Stimulated activated CD4-positive, alpha-beta T cell treated with anti-CD3 and anti-CD28 coated beads, Interleukin-2, amount 100 ng/mL, for 4 hours (primary cell): ENCODE measurements around the gene POLR1D.

Source experiments
- DNase-seq: peaks from one replicate; pipeline ENCODE4 v3.0.0-alpha.2; 2020; ENCODE audit warnings: low read depth

POLR1D gene

GRCh38 chr13:27621366-27622101, at the start of gene POLR1D:
POLR1D (plus strand) TSS chr13:27621892; CDS start chr13:27621984, 92 bp downstream.
- peak; percentile 78 for DNase-seq

DNA sequence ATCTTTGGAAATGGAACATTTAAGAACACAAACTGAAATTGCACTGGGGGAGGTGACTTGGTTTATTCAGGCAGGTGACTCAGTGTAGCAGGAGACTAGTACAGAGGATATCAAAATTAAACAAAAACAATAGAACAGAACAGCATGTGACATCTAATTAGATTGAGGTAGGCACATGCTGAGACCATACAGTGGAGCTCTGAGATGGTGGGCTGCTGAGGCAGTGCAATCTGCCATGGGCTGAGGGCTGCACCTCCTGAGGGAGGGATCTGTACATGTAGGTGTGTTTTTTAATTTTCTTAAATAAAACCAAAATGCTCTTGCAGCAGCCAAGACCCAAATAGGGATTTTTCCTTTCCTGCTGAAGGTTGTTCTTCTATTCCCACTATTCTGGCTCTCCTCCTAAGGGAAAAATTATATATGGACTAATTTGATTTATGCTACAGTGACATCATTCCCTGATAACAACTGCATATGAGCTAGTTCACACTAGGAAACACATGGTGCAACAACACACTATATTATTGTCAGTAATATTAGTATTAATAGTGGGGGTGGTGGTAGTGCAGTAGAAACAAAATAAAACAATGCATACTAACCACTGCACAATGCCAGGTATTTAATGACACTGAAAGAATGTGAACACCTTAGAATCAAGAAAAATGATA, 49.3 kb upstream of the POLR1D start:
- no peak for DNase-seq

DNA sequence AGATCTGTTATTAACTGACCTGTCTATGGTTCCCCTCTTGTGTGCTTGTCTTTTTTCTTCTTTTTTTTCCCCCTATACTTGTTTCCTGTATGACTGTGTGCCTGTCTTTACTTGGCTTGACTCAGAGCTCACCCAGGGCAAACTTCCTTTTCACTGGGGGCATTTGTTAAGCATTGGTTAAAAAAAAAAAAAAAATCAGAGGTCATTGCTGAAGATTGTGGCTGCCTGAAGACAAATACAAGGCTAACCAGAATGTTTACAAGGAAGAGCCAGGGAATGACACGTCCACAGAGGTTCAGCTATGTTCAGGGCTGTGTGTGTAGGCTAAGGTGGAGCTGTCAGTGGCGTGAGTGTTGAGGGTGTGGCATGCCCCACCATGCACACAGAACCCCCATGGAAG, 48.4 kb upstream of the POLR1D start:
- DNase-seq = no peak

DNA sequence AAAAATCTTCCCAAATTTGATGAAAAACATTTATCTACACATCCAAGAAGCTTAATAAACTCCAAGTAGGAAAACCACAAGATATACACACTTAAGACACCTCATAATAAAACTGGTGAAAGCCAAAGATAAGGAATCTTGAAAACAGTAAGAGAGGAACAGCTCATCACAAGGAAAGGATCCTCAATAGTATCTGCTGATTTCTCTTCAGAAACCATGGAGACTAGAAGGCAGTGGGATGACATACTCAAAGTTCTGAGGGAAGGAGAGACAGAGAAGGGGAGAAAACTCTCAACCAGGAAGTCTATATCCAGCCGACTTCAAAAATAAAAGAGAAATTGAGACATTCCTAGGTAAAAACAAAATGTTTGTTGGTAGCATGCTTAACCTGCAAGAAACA, 47.0 kb upstream of the POLR1D start:
- DNase-seq = no peak

DNA sequence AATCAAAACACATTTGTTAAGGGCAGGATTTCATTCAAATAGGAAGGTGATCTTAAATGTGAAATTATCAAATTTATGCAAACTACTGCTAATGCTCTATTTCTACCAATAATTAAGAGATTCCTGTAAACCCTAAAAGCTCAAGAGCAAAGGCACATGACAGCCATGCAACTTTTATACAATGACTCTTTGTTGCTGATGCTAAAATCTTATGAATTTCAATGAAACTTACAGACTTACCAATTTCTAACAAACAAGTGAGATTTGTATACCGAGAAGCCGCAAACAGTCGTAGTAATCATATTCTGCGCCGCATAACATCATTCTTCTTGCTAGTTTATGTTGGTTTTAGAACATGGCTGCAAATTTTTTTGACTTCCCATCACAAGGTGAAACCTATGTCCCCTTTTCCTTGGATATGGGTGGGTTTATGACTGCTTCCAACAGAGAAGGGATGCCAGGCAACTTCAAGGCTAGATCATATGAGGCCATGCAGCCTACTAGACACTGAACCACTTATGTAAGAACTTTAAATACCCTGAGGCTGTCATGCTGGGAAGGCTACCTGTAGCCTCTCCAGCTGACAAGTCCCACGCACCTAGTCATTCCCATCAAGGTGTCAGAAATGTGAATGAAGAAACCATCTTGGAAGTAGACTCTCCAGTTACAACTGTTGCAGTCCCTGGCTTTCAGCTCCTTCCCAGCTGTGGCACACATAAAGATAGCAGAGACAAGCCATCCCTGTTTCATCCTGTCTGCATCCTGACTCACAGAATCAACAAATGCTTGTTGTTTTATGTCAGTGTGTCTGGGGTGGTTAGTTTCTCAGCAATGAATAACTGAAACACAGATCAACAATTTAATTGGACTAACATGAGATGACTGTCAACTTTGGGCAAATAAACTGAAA, 43.3 kb upstream of the POLR1D start:
- no peak for DNase-seq

GRCh38 chr13:27583645-27584044, 38.0 kb upstream of the POLR1D start:
- no peak for DNase-seq

GRCh38 chr13:27587095-27587746, 34.5 kb upstream of the POLR1D start:
- DNase-seq = no peak

DNA sequence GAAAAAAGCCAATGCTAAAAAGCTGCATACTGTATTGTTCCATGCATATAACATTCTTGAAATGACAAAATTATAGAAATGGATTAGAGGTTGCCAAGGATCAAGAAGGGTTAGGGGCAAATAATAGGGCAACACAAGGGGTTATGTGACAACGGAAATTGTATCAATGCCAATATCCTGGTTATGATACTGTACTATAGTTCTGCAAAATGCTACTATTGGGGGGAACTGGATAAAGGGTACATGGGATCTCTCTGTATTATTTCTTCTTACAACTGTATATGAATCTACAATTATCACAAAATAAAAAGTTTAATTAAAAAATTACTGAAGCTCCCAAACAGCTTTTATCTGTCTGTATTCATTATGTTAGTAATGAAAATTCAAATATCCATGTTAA, 33.3 kb upstream of the POLR1D start:
- DNase-seq = no peak

GRCh38 chr13:27592865-27593264, 28.8 kb upstream of the POLR1D start:
- no peak for DNase-seq

DNA sequence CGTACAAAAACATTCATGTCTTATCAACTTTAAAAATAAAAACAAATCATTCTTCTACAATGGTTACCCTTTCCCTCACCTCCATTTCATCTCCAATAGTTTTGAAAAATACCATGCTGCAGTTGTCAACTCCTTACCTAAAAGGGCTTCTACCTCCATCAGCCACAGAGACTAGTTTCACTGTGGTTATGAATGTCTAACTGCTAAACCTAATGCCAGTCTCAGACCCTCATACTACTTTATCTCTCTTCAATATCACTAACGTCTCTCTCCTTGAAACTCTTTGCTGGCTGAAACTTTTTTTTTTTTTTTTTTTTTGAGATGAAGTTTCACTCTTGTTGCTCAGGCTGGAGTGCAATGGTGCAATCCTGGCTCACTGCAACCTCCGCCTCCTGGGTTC, 28.4 kb upstream of the POLR1D start:
- DNase-seq = no peak

GRCh38 chr13:27595055-27595811, 26.5 kb upstream of the POLR1D start:
- no peak for DNase-seq

DNA sequence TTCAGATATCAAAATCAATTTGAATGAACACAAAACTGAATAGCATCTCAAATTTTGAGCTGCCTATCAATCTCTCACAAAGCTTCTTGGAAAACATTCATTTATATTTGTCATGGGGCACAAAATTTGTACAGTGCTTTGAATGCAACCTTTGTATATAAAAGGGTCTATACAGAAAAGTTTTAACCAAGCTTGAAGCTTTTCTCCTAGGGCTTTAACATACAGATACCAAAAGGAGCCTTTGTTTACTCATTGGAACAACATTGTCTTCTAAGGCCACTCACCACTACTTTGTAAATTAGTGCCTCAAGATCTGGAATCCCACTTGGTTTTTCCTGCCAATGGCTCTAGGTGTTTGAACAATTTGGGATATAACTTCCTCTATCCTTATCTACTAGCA, 22.6 kb upstream of the POLR1D start:
- DNase-seq = no peak

DNA sequence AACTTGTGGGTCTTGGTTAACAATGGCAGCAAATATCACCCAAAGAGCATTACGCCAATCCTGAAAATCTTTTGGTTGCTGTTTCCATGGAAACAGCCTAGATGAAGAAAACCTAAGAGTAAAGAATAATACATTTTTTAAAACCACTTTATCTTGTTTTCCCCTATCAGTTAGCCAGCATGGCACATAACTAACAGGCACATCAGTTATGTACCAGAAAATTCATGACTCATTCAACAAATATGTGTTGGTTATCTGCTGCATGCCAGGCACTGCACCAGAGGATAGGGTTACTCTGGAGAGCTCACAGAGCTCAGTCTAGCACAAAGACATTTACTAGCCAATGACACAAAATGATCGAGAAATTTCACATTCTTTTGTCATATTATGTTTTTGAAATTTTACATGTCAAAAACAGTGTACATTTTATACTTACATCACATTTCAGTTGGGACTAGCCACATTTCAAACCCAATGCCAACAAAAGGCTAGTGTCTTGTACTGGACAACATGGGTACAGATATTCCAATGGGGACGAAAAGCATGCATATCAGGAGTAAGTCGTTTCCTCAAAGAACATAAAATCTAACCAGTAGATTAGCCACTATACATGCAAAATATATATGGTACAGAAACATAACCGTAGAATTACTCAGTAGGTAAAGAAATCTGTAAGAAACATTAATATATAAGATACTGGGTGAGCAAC, 21.7 kb upstream of the POLR1D start:
- DNase-seq = no peak

- DNase-seq = no peak
Measured at GRCh38 chr13:27600711-27601110, 21.0 kb upstream of the POLR1D start.

DNA sequence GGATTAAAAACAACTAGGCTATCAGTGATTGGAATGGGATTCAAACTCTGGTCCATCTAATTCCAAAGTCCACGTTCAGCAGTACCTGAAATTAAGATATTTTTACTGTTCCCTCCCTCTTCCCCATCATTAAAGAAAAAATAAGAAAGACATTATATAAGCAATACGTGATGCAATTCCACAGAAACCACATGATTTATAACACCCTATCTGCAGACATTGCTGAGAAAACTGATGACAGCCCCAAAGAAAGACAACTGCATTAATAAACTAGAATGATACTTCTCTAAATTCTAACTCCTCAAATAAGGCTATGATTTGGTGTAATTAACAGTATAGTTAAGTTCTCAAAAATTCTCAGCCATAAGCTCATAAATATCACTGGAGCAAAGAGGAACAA, 20.5 kb upstream of the POLR1D start:
- DNase-seq = no peak

DNA sequence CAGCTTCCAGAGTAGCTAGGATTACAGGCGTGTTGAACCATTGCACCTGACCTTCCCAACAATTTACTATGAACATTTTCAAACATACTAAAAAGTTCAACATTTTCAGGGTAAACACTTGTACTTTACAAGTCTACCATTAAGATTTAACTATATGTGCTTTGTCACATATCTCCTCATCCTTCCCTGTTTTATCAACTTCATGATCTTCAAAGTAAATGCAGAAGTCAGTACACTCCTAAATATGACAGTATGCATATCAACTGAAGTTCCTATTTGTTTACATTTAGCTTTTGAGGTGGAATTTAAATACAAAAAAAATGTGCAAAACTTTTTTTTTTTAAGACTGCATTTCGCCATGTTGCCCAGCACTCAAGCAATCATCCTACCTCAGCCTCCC, 19.9 kb upstream of the POLR1D start:
- DNase-seq = no peak

DNA sequence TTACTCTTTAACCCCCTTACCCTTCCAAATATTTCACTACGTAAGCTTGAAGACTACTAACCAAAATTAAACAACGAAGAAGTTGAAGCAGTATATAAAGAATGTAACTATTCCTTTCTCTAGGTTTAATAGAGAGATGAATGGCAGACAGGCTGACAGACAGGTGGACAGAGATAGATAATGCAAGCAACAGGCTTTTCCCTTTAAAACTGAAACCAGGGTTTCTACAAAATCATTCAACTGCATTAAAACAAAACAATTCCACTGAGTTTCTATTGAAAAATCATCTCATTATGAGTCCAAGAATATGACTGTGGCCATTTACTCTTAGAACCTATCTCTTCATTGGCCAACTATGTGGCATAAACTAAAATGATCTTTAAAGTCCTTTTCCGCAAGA, 16.6 kb upstream of the POLR1D start:
- no peak for DNase-seq

DNA sequence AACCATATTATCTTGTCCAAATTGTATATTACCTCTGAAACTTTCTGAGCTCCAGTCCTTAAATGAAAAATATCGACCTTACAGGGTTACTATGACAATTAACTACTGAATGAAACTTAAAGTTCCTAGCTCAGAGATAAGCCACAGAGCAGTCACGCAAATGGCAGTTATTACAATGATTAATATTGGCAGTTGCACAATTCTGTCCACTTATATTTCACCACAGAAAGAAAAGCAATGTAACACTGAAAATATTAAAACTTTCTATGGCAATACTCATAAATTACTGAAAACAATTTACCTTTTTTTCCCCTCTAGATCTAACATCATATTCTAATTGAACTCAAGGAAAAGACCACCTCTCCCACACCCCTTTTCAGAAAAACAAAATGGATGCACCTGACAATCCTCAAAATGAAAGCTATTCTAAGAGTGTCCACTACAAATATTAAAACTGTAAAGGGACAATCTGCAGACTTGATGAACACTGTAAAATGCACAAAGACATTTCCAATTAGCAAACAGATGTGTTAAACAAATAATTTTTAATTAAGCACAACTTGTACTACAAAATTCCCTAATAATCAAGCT, 16.0 kb upstream of the POLR1D start:
- no peak for DNase-seq

DNA sequence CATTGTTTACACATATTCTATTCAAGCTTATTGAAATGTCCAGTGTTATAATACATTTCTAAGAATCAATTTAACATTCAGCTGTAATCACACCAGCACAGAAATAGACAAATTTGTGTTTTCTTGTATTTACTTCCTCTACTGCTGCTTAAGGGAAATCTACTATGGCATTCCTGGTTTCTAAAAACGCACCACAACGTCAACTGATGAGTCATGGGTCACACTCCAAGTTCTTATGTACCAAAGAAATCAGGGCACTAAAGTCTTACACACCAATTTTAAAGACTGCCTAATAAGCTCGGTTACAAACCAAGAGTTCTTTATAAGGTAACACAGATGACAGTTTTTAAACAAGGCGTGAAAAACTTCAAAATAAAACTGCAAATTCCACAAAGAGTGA, 14.6 kb upstream of the POLR1D start:
- no peak for DNase-seq

GRCh38 chr13:27613628-27614027, 8.1 kb upstream of the POLR1D start:
- no peak for DNase-seq
